ENCODE measurements around the gene GOLGA1. TPM values are rescaled to one million over a fixed set of nuclear protein-coding genes. Genes with fewer than 3 reads are reported as not detected.

The GOLGA1 gene
- total and polyA plus RNA-seq, 9 donors, result 9.1 to 14.2 (median 10.0) TPM

GRCh38 chr9:124829334-124829669 is 111.6 kb downstream of the GOLGA1 start:
- WGBS (ENCODE audit: insufficient coverage), result 78% methylated on average over 1 of the region's 5 CpGs
- DNase-seq, result peak; percentile 36
- Histone ChIP-seq H3K36me3 (ENCODE audit: control insufficient read depth, insufficient read depth, low read length) (no peaks in the 10 kb centered on the region), H3K27ac (ENCODE audit: low read length) (no peak overlapping the region), H3K9me3 (replicated peaks; ENCODE audit: control insufficient read depth, low read depth, low read length) (peaks cover 5% of the 10 kb centered on the region), H3K4me1 (ENCODE audit: control insufficient read depth, insufficient read depth, low read length) (peaks cover 35% of the 10 kb centered on the region), H3K4me3 (ENCODE audit: low read length) (no peak overlapping the region), H3K27me3 (ENCODE audit: control insufficient read depth, insufficient read depth, low read length) (no peaks in the 10 kb centered on the region)

- peaks cover 5% of the 10 kb centered on the region for H3K9me3 ChIP-seq (replicated peaks; ENCODE audit: control insufficient read depth, low read depth, low read length)
- no peaks in the 10 kb centered on the region for H3K36me3 ChIP-seq (ENCODE audit: control insufficient read depth, insufficient read depth, low read length)
- no peak overlapping the region for H3K27ac ChIP-seq (ENCODE audit: low read length)
- H3K27me3 ChIP-seq (ENCODE audit: control insufficient read depth, insufficient read depth, low read length), result no peaks in the 10 kb centered on the region
- no peak overlapping the region for H3K4me3 ChIP-seq (ENCODE audit: low read length)
- 18% methylated on average over 1 of the region's 2 CpGs for WGBS (ENCODE audit: insufficient coverage)
- H3K4me1 ChIP-seq (ENCODE audit: control insufficient read depth, insufficient read depth, low read length), result peaks cover 29% of the 10 kb centered on the region
- DNase-seq, result peak; percentile 53
Measured at GRCh38 chr9:124828489-124829333, 112.2 kb downstream of the GOLGA1 start.

Other genes with a start within 250 kb of the GOLGA1 start
- gene NR6A1, start 169.8 kb downstream of the GOLGA1 start, total RNA-seq, result 0.58 TPM
- gene NR6A1, start 169.8 kb downstream of the GOLGA1 start, polyA plus RNA-seq (ENCODE audit: insufficient read depth in 1 of 8, insufficient read length in 8 of 8, low replicate concordance in 1 of 8), result under 1 TPM; 0.41 to 0.93 (median 0.67) TPM
- gene OLFML2A, start 163.9 kb downstream of the GOLGA1 start, total RNA-seq, result 100 TPM
- gene OLFML2A, start 163.9 kb downstream of the GOLGA1 start, polyA plus RNA-seq (ENCODE audit: insufficient read depth in 1 of 8, insufficient read length in 8 of 8, low replicate concordance in 1 of 8), result 100 to 1,000 TPM; 117 to 176 (median 149) TPM
- gene WDR38, start 87.6 kb downstream of the GOLGA1 start, total RNA-seq, result 0.04 TPM
- gene WDR38, start 87.6 kb downstream of the GOLGA1 start, polyA plus RNA-seq (ENCODE audit: insufficient read depth in 1 of 8, insufficient read length in 8 of 8, low replicate concordance in 1 of 8), result under 1 TPM in 4 of 8 donors, not detected in 4; 0.11 to 0.53 (median 0.21) TPM
- gene RPL35, start 79.1 kb downstream of the GOLGA1 start, total RNA-seq, result 4,378 TPM
- 1,000 to 10,000 TPM; 1,814 to 2,530 (median 2,139) TPM for gene RPL35, start 79.1 kb downstream of the GOLGA1 start, polyA plus RNA-seq (ENCODE audit: insufficient read depth in 1 of 8, insufficient read length in 8 of 8, low replicate concordance in 1 of 8)
- gene ARPC5L, start 79.0 kb downstream of the GOLGA1 start, total RNA-seq, result 15.0 TPM
- gene ARPC5L, start 79.0 kb downstream of the GOLGA1 start, polyA plus RNA-seq (ENCODE audit: insufficient read depth in 1 of 8, insufficient read length in 8 of 8, low replicate concordance in 1 of 8), result 10 to 100 TPM; 31.3 to 34.6 (median 32.4) TPM
- gene SCAI, start 202.4 kb upstream of the GOLGA1 start, total RNA-seq, result 14.5 TPM
- gene SCAI, start 202.4 kb upstream of the GOLGA1 start, polyA plus RNA-seq (ENCODE audit: insufficient read depth in 1 of 8, insufficient read length in 8 of 8, low replicate concordance in 1 of 8), result 1 to 10 TPM; 4.6 to 8.6 (median 7.3) TPM
- 25.9 TPM for gene PPP6C, start 248.7 kb upstream of the GOLGA1 start, total RNA-seq
- gene PPP6C, start 248.7 kb upstream of the GOLGA1 start, polyA plus RNA-seq (ENCODE audit: insufficient read depth in 1 of 8, insufficient read length in 8 of 8, low replicate concordance in 1 of 8), result 10 to 100 TPM; 29.8 to 34.3 (median 31.5) TPM

Data from muscle of leg (tissue), 11 donors.